Erythroblast (primary cell): Measurements from ENCODE around the gene CPNE5.
"Not testable (repeated sequence)": the region's sequence is repeated elsewhere in the genome, so short reads cannot be mapped to it uniquely, and the experiment has no call there.

Source experiments
- DNase-seq, 2 experiments: peaks; one replicate each; lab custom pipeline; 2025; lab: John Stamatoyannopoulos, UW
- GATA1 ChIP-seq: IDR thresholded peaks from 2 replicates; pipeline ENCODE4 v1.6.1; 2011; ENCODE audit warnings: low read depth, mild to moderate bottlenecking, control low read depth, low read length, moderate library complexity
- POLR2A ChIP-seq: IDR thresholded peaks from 2 replicates; pipeline ENCODE4 v1.6.1; 2011; ENCODE audit warnings: mild to moderate bottlenecking, low read length

The CPNE5 gene

DNA sequence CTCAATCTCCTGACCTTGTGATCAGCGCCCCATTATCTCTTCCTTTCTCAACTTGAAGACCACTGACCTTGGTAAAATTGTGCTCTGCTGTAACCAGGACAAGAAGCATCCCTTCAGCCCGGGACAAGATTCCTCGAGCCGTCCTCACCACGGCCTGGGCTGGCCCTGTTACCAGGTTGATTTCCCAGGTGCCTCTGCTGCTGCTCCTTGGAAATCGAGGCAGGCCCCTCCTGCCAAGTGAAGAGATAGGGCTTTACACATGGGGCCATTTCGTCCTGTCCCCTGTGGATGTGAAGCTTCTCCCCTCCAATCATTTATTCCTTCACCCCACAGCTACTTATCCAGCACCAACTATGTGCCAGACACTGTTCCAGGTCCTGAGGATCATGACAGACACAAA lies 120.1 kb downstream of the CPNE5 start:
- TF ChIP-seq GATA1, result no peak
- no peak for TF ChIP-seq POLR2A
- DNase-seq, result no peak

DNA sequence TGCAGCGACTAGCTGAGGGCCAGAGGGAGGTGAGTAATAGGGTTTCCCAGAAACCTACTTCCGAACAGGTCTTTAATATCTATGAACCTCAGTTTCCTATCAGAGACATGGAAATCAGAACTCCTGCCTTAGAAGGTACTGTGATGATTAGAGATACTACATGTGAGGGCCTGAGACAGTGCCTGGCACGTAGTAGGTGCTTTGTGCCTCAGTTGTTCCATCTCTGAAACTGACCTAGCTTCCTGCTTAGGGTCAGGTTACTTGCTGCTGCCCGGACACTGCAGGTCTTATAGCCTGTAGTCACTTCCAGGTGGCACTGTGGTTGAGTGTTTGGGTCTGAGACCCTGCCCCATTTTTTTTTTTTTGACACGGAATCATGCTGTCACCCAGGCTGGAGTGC lies 120.7 kb downstream of the CPNE5 start:
- no peak for TF ChIP-seq POLR2A
- TF ChIP-seq GATA1, result no peak
- no peak for DNase-seq

DNA sequence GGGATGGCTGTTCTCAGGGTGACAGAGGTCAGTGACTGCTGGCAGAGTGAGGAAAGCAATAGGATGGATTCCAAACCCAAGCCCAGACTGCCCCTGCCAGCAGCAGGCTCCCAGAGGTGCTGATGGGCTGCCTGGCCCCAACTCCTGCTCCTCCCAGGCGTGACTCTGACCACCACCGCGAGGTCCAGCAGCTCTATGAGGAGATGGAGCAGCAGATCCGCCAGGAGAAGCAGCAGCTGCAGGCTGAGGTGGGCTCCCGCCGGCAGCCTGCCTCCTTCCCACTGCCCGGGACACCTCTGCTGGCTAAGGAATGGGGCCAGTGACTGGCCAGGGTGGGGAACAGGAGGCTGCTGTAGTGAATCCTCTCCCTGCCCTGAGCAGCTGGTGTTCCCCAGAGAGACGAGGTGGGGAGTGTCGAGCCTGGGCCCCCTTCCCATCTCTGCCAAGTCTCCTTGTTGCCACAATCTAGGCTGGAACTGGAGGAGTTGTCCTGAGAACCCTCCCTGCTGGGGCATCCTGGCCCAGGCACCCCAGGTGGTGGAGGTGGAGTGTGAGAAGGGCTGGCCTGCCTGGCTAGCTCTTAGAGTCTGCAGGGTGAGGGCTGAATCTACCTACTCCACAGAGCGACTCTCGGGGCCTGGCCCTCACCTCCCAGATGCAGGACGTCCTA lies 121.2 kb downstream of the CPNE5 start:
- DNase-seq, result no peak
- TF ChIP-seq POLR2A, result no peak
- no peak for TF ChIP-seq GATA1

DNA sequence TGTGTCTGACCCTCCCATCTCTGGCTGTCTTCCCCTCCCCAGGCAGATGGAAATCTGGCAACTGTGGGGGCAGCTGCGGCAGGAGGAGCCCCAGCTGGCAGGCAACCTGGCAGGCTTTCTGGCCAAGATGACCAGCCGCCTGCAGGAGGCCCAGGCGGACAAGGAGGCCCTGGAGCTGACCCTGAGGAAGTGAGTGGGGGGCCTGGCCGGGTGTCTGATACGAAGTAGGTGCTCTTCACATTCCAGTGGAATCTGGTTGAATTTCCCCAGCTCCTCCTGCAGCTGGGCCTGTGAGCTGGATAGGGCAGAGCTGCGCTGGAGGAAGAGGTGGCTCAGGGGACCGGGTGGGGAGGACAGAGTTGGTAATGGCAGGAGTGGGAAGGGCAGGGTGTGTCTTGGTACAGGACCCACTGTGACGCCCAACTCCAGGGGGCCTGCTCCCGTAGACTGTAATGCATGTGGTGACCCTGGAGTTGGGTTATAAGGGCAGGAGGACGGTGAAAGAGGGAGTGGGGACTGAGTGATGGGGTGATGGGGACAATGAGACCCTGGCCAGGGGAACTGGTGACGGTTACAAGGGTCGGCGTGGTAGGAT lies 121.9 kb downstream of the CPNE5 start:
- no peak for TF ChIP-seq GATA1
- no peak for TF ChIP-seq POLR2A
- DNase-seq, result no peak

DNA sequence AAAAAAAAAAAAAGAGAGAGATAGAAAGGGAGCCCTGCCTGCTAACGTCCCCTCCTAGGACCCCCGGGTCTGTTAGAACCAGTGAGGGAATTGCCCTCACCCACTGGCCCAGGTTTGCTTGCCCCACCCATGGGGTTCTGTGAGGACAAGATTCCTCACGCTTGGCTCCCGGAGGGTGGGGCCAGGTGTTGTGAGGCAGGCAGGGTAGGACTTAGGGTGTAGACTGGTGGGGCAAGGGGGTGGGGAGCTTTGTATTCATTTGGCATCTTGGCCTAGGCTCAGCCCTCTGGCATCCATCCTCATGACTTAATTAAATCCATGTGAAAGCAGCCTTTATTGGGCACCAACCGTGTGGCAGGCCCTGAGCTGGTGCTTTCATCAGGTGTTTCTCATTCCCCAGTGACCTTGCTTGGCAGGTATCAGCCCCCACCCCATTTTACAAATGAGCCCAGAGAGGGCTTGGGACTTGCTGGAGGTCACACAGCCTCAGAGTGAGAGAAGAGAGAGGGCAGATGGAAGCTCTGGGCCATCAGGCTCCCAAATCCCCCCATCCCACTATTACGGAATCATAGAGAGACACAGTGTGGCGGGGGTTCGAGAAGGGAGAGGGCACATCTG lies 122.7 kb downstream of the CPNE5 start:
- DNase-seq, result no peak

DNA sequence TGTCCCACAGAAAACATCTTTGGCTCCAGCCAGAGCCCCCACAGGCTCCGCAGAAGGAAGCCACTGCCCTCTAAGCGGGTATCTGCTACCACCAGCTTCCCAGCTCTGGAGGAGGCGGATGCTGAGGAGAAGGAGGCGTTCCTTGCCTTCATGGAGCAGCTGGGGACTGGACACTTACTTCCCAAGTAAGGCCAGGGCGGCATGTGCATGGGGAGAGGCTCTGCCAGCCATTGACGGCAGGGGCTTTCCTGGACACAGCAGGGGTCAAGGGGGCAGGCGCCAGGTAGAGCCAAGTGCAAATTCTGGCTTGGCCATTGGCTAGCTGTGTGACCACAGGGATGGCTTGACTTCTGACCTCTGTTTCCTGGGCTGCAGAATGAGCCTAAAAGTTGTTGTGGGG lies 123.8 kb downstream of the CPNE5 start:
- no peak for DNase-seq
- no peak for TF ChIP-seq POLR2A
- TF ChIP-seq GATA1, result no peak

More for the DNA sequence above, 122.7 kb downstream of the CPNE5 start:
- TF ChIP-seq POLR2A (no peak), GATA1 (no peak)

DNA sequence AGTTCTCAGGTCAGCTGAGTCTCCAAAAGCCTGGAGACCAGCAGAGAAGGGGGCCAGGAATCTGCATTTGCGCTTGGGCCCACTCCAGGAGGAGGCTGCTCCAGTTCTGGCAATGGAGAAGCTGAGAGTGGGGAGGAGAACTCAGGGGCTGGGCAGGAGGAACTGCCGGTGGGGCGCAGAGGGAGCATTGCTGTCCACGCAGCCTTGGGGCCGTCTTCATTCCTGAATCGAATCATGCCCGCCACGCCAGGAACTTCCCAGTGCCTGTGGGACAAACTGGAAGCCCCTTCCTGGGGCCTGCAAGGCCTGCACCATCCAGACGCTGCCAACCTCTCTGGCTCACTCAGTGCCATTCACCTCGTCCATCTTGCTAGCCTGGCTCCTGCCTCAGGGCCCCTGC lies 124.7 kb downstream of the CPNE5 start:
- TF ChIP-seq GATA1, result no peak
- no peak for TF ChIP-seq POLR2A
- DNase-seq, result no peak

DNA sequence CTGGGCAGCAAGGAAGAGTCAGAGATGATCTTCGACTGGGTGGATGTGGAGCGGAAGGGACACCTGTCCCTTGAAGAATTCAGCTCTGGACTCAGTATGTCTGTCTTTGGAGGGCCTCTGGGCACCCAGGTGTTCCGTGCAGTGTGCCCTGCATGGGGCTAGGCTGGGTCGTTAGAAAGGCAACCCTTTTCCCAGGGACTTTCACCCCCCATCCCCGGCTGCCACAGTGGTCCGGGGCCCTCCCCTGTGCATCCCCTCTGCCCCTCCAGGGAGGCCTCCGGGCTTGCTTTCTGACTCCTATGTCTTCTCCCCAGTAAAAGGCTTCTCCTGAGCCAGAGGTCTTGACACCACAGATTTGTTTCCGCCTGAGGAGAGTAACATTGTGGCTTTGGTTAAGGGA lies 125.4 kb downstream of the CPNE5 start:
- no peak for DNase-seq
- TF ChIP-seq GATA1 (no peak), POLR2A (no peak)

DNA sequence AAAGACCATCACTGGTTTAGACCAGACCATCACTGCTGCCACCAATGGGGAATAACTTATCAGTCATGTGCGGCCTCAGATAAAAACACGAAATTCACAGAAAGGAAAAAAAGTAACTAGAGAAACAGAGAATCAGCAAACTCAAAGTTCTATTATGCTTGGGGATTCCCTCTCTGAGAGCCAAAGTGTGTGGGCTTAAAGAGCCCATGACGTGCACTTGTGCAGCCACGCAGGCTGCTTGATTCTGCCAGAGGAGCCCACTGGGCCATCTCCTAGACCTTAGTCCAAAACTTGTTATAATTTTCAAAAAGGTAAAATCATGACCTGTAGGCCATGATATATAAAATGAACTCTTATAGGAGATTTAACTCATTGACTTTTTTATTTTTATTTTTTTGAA lies 126.4 kb downstream of the CPNE5 start:
- TF ChIP-seq GATA1, result no peak
- TF ChIP-seq POLR2A, result no peak
- no peak for DNase-seq

DNA sequence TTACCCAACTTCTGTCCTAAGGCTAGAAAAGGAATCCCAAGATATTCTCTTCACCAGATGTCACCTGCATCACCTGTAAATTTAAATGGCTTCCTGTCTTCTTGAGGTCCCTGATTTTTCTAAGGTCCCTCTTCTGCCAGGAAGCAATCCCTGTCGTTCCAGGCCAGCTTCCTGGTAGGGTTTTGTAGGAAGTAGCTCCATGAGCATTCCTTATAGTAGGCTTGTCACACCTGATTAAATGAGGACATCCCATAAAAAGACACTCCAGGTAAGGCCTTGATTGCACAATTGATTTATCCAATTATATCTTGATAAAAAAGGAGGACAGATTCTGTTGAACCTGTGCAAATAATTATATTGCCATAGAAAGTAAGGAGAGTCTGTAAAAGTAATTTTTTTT lies 132.9 kb downstream of the CPNE5 start:
- no peak for DNase-seq
- TF ChIP-seq GATA1 (no peak), POLR2A (no peak)

DNA sequence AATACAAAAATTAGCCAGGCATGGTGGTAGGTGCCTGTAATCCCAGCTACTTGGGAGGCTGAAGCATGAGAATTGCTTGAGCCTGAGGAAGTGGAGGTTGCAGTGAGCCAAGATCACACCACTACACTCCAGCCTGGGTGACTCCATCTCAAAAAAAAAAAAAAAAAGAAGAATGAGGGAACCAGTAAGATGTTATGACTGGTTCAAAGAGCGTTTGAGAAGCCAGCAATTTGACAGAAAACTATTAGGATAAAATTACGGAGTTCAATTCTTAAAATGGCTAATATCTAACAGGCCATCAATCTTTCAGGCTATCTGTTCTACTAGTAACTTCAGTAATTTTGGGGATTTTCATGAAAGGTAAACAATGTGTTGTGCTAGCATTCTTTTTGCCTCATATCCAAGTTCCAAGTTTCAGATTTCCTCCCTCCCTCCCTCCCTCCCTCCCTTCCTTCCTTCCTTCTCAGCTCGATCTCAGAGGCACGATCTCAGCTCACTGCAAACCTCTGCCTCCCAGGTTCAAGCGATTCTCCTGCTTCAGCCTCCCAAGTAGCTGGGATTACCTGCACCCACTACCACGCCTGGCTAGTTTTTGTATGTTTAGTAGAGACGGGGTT lies 134.2 kb downstream of the CPNE5 start:
- not testable (repeated sequence) for DNase-seq

DNA sequence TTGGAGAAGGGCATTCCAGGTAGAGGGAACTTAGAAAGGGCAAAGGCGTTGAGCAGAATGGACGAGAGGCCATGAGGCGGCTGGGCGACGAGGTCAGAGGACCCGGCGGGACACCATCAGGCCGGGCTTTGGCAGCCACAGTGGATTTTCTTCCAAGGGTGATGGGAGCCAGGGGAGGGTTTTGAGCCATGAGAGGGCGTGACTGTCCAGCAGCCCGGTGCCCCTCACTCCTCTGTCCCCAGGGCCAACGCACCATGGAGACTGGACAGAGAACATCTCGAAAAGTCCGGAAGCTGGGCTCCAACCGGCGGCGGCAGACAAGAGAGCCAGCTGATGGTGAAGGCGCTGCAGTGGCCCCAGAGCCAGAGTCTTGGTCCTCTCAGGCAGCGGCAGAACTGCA lies 135.3 kb downstream of the CPNE5 start:
- TF ChIP-seq POLR2A (no peak), GATA1 (no peak)
- no peak for DNase-seq

DNA sequence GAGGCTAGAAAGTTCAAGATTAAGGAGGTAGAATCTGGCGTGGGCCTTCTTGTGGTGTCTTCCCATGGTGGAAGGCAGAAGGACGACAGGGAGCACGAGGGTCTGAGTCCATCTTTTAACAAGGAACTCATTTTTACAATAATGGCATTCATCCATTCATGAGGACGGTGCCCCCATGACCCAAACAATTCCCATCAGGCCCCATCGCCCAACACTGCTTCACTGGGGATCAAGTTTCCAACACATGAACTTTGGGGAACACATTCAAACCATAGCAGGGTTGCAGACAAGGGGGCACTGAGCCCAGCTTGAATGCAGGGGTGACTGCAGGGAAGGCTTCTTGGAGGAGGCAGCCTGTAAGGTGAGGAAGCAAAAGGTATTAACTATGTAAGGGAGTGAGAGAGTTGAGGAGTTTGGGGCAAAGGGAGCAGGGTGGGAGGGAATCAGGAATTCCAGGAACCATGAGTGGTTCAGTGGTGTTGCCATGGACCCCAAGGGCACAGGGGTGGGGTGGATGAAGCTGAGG lies 136.1 kb downstream of the CPNE5 start:
- no peak for TF ChIP-seq POLR2A
- no peak for TF ChIP-seq GATA1
- no peak for DNase-seq

DNA sequence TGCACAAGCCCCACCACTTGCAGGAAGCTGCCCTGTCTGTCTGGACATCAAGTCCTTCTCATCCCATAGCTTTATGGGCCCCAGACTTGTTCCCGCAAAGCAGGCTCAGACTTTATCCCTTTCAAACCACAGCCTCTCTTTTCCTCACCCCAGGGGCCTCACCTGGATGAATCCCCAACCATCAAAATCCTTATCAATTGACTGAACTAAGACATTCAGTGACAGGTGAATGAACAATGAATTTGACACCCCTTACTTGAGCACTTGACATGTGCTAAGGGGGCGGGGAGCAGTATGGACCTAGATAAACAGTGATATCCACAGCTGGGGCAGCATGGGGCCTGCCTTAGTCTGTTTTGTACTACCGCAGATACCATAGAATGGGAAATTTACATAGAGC lies 136.6 kb downstream of the CPNE5 start:
- DNase-seq, result no peak
- TF ChIP-seq POLR2A (no peak), GATA1 (no peak)
